Measurements from ENCODE around the gene INSL6. TPM values are rescaled to one million over a fixed set of nuclear protein-coding genes. Genes with fewer than 3 reads are reported as not detected.

INSL6 gene
- polyA plus RNA-seq, 1 of the 3 experiments (the other 2 are of a cell fraction), result not detected

- no peak for DNase-seq
- TF ChIP-seq REST (IDR thresholded peaks at IDR 0.05; ENCODE audit: low read depth, low read length), result no peak
- no peak for TF ChIP-seq JUND (IDR thresholded peaks at IDR 0.05)
- TF ChIP-seq SMC3 (IDR thresholded peaks at IDR 0.05; ENCODE audit: low read depth, low read length), result no peak
- no peak for TF ChIP-seq RXRA (IDR thresholded peaks at IDR 0.05; ENCODE audit: borderline replicate concordance, low read depth)
- TF ChIP-seq YY1 (IDR thresholded peaks at IDR 0.05; ENCODE audit: low read depth), result no peak
- TF ChIP-seq EP300 (IDR thresholded peaks at IDR 0.05; ENCODE audit: borderline replicate concordance in 1 of 2, low read depth in 1 of 2, low read length in 1 of 2), result no peak
- TF ChIP-seq CHD2 (IDR thresholded peaks at IDR 0.05; ENCODE audit: low read length, partially characterized antibody), result no peak
- TF ChIP-seq POLR2AphosphoS5 (IDR thresholded peaks at IDR 0.05; ENCODE audit: low read depth, low read length), result no peak
- no peak for TF ChIP-seq MAX (IDR thresholded peaks at IDR 0.05; ENCODE audit: low read depth)
- TF ChIP-seq PBX3 (IDR thresholded peaks at IDR 0.05), result no peak
- no peak for TF ChIP-seq FOSL2 (IDR thresholded peaks at IDR 0.05; ENCODE audit: borderline replicate concordance, low read depth)
- no peak for TF ChIP-seq MXI1 (IDR thresholded peaks at IDR 0.05; ENCODE audit: low read depth, low read length)
- TF ChIP-seq ZBTB33 (IDR thresholded peaks at IDR 0.05; ENCODE audit: borderline replicate concordance, low read depth), result no peak
- WGBS (ENCODE audit: low lambda C conversion rate), result 60% methylated on average over 5 of the region's 10 CpGs
- Histone ChIP-seq H3F3A (replicated peaks; ENCODE audit: insufficient read depth) (no peaks in the 10 kb centered on the region), H3K79me2 (ENCODE audit: insufficient read depth) (no peaks in the 10 kb centered on the region), H3K9me3 (no peaks in the 10 kb centered on the region), H3K27me3 (ENCODE audit: insufficient read depth) (no peaks in the 10 kb centered on the region), H3K36me3 (replicated peaks in 1 of 2; ENCODE audit: control insufficient read depth in 1 of 2, insufficient read depth in 2 of 2, low read length in 1 of 2) (no peaks in the 10 kb centered on the region), H4K20me1 (ENCODE audit: insufficient read depth) (no peaks in the 10 kb centered on the region), H3K4me3 (ENCODE audit: low read depth in 2 of 2, low read length in 1 of 2) (no peak overlapping the region), H3K9me2 (no peaks in the 10 kb centered on the region), H3K4me2 (no peak overlapping the region), H3K4me1 (ENCODE audit: control insufficient read depth in 1 of 2, insufficient read depth in 2 of 2, low read depth in 1 of 2, low read length in 1 of 2) (peaks cover 0 to 6% of the 10 kb centered on the region in 2 experiments; a peak in 1 of 4 replicates), H3K27ac (ENCODE audit: low read depth in 2 of 2, low read length in 1 of 2) (no peak overlapping the region), H2AFZ (ENCODE audit: low read depth) (no peak overlapping the region), H3K9ac (no peak overlapping the region)
- CTCF ChIA-PET, result interaction anchor here (0.6 to 2.6 kb wide), 8 partner anchors 62 to 892 kb away, joined by 3 to 36 read pairs (median 4); partner anchors contain the start of gene CD274
- POLR2A ChIA-PET, result no interaction called here
Observed at GRCh38 chr9:5188060-5188984, 2.9 kb upstream of the INSL6 start.
